ENCODE results near the gene WBP1L.

The WBP1L gene

GRCh38 chr10:102782673-102783551 lies 39.2 kb downstream of the WBP1L start:
- no peak overlapping the region for H3K27ac ChIP-seq (ENCODE audit: low read depth, low read length)
- no peaks in the 10 kb centered on the region for H3K9me2 ChIP-seq (replicated peaks; ENCODE audit: control insufficient read depth, low read length)
- H3F3A ChIP-seq (ENCODE audit: control insufficient read depth, insufficient read depth), result no peaks in the 10 kb centered on the region
- H3K4me2 ChIP-seq (ENCODE audit: low read length), result no peak overlapping the region
- TF ChIP-seq CTCF (IDR thresholded peaks at IDR 0.05; ENCODE audit: low read depth, low read length, poor library complexity, severe bottlenecking), result no peak
- no peak for TF ChIP-seq EZH2phosphoT487 (IDR thresholded peaks at IDR 0.05; ENCODE audit: borderline replicate concordance, low read length)
- H3K4me3 ChIP-seq (ENCODE audit: low read length), result no peak overlapping the region
- H4K20me1 ChIP-seq (ENCODE audit: control insufficient read depth, insufficient read depth, low read depth, low read length), result peaks cover 8% of the 10 kb centered on the region; the same call in 1 of the 2 replicates
- H3K36me3 ChIP-seq (ENCODE audit: control insufficient read depth, low read length), result no peaks in the 10 kb centered on the region
- no peaks in the 10 kb centered on the region for H3K27me3 ChIP-seq (ENCODE audit: control insufficient read depth, low read length)
- no peaks in the 10 kb centered on the region for H3K9me3 ChIP-seq (ENCODE audit: control insufficient read depth, insufficient read depth, low read length)
- H3K4me1 ChIP-seq (ENCODE audit: control insufficient read depth, low read length), result peaks cover 7% of the 10 kb centered on the region
- peaks cover 21% of the 10 kb centered on the region for H3K79me2 ChIP-seq (ENCODE audit: control insufficient read depth, low read length)

GRCh38 chr10:102783568-102783967 lies 39.8 kb downstream of the WBP1L start:
- TF ChIP-seq CTCF (IDR thresholded peaks at IDR 0.05; ENCODE audit: low read depth, low read length, poor library complexity, severe bottlenecking) (no peak), EZH2phosphoT487 (IDR thresholded peaks at IDR 0.05; ENCODE audit: borderline replicate concordance, low read length) (no peak)
- Histone ChIP-seq H3K9me3 (ENCODE audit: control insufficient read depth, insufficient read depth, low read length) (no peaks in the 10 kb centered on the region), H4K20me1 (ENCODE audit: control insufficient read depth, insufficient read depth, low read depth, low read length) (peaks cover 8% of the 10 kb centered on the region; the same call in 1 of the 2 replicates), H3K4me2 (ENCODE audit: low read length) (no peak overlapping the region), H3K36me3 (ENCODE audit: control insufficient read depth, low read length) (no peaks in the 10 kb centered on the region), H3K9me2 (replicated peaks; ENCODE audit: control insufficient read depth, low read length) (no peaks in the 10 kb centered on the region), H3K27me3 (ENCODE audit: control insufficient read depth, low read length) (no peaks in the 10 kb centered on the region), H3F3A (ENCODE audit: control insufficient read depth, insufficient read depth) (no peaks in the 10 kb centered on the region), H3K4me1 (ENCODE audit: control insufficient read depth, low read length) (peaks cover 7% of the 10 kb centered on the region), H3K27ac (ENCODE audit: low read depth, low read length) (no peak overlapping the region), H3K4me3 (ENCODE audit: low read length) (no peak overlapping the region), H3K79me2 (ENCODE audit: control insufficient read depth, low read length) (peaks cover 18% of the 10 kb centered on the region)

- Histone ChIP-seq H3K79me2 (ENCODE audit: control insufficient read depth, low read length) (peaks cover 19% of the 10 kb centered on the region), H3K36me3 (ENCODE audit: control insufficient read depth, low read length) (no peaks in the 10 kb centered on the region), H3K27me3 (ENCODE audit: control insufficient read depth, low read length) (no peaks in the 10 kb centered on the region), H3K4me2 (ENCODE audit: low read length) (no peak overlapping the region), H3K9me3 (ENCODE audit: control insufficient read depth, insufficient read depth, low read length) (no peaks in the 10 kb centered on the region), H3K4me1 (ENCODE audit: control insufficient read depth, low read length) (peaks cover 7% of the 10 kb centered on the region), H4K20me1 (ENCODE audit: control insufficient read depth, insufficient read depth, low read depth, low read length) (peaks cover 8% of the 10 kb centered on the region; the same call in 1 of the 2 replicates), H3K9me2 (replicated peaks; ENCODE audit: control insufficient read depth, low read length) (no peaks in the 10 kb centered on the region), H3K4me3 (ENCODE audit: low read length) (no peak overlapping the region), H3K27ac (ENCODE audit: low read depth, low read length) (no peak overlapping the region), H3F3A (ENCODE audit: control insufficient read depth, insufficient read depth) (no peaks in the 10 kb centered on the region)
- TF ChIP-seq EZH2phosphoT487 (IDR thresholded peaks at IDR 0.05; ENCODE audit: borderline replicate concordance, low read length) (no peak), CTCF (IDR thresholded peaks at IDR 0.05; ENCODE audit: low read depth, low read length, poor library complexity, severe bottlenecking) (no peak)
Measured at GRCh38 chr10:102785818-102786217, 42.1 kb downstream of the WBP1L start.

All from DOHH2 (cell line).